HEK293 (cell line): ENCODE results near the gene C1orf52.

Experiments used
- BCL11A ChIP-seq: fragments of 450-650 bp; formaldehyde crosslinking; IDR thresholded peaks from 2 replicates; pipeline ENCODE4 v1.5.1; 2016; ENCODE audit warnings: low read depth, missing biosample characterization, missing genetic modification characterization
- BCL11B ChIP-seq: fragments of 450-650 bp; formaldehyde crosslinking; IDR thresholded peaks from 2 replicates; pipeline ENCODE4 v1.5.1; 2016; ENCODE audit warnings: low read depth, missing biosample characterization, missing genetic modification characterization
- HOXC10 ChIP-seq: sonication (generic); formaldehyde crosslinking; IDR thresholded peaks from 2 replicates; pipeline ENCODE4 v1.8.1; 2023; ENCODE audit warnings: mild to moderate bottlenecking, missing genetic modification reagents
- KLF8 ChIP-seq: fragments of 450-650 bp; formaldehyde crosslinking; IDR thresholded peaks from 2 replicates; pipeline ENCODE4 v1.5.1; 2016; ENCODE audit warnings: missing biosample characterization, missing genetic modification characterization
- OVOL3 ChIP-seq: fragments of 450-650 bp; formaldehyde crosslinking; IDR thresholded peaks from 2 replicates; pipeline ENCODE4 v1.5.1; 2016; ENCODE audit warnings: missing biosample characterization, missing genetic modification characterization
- SP2 ChIP-seq: fragments of 450-650 bp; formaldehyde crosslinking; IDR thresholded peaks from 2 replicates; pipeline ENCODE4 v1.5.1; 2016; ENCODE audit warnings: missing biosample characterization, missing genetic modification characterization
- YY2 ChIP-seq: fragments of 450-650 bp; formaldehyde crosslinking; IDR thresholded peaks from 2 replicates; pipeline ENCODE4 v1.5.1; 2016; ENCODE audit warnings: missing biosample characterization, missing genetic modification characterization
- ZBTB8A ChIP-seq: fragments of 450-650 bp; formaldehyde crosslinking; IDR thresholded peaks from 2 replicates; pipeline ENCODE4 v1.5.1; 2016; ENCODE audit warnings: missing biosample characterization, missing genetic modification characterization
- ZNF140 ChIP-seq: fragments of 450-650 bp; formaldehyde crosslinking; IDR thresholded peaks from 2 replicates; pipeline ENCODE4 v1.5.1; 2016; ENCODE audit warnings: missing biosample characterization, missing genetic modification characterization
- ZNF24 ChIP-seq: fragments of 450-650 bp; formaldehyde crosslinking; IDR thresholded peaks from 2 replicates; pipeline ENCODE4 v1.5.1; 2016; ENCODE audit warnings: missing biosample characterization, missing genetic modification characterization
- ZNF274 ChIP-seq, 2 experiments: fragments of 200-500 bp in 1 of 2; fragments of 450-650 bp in 1 of 2; sonication (Bioruptor generic) in 1 of 2; formaldehyde crosslinking in 1 of 2; IDR thresholded peaks; 2 replicates each; pipeline versions ENCODE4 v1.5.1 to v1.6.1; 2014 to 2016; ENCODE audit warnings: borderline replicate concordance in 1 of 2, inconsistent platforms in 1 of 2, low read length in 1 of 2, missing biosample characterization in 1 of 2, missing genetic modification characterization in 1 of 2
- ZNF335 ChIP-seq: fragments of 450-650 bp; formaldehyde crosslinking; conservative IDR thresholded peaks from 2 replicates; pipeline ENCODE4 v1.5.1; 2016; ENCODE audit warnings: missing biosample characterization, missing genetic modification characterization
- ZNF354C ChIP-seq: fragments of 450-650 bp; formaldehyde crosslinking; IDR thresholded peaks from 2 replicates; pipeline ENCODE4 v1.5.1; 2016; ENCODE audit warnings: missing biosample characterization, missing genetic modification characterization, low read depth, borderline replicate concordance
- ZNF37A ChIP-seq: fragments of 450-650 bp; IDR thresholded peaks from 2 replicates; pipeline ENCODE4 v1.5.1; 2018; ENCODE audit warnings: missing biosample characterization, missing genetic modification characterization
- ZNF433 ChIP-seq: fragments of 450-650 bp; formaldehyde crosslinking; IDR thresholded peaks from 2 replicates; pipeline ENCODE4 v1.5.1; 2016; ENCODE audit warnings: missing biosample characterization, missing genetic modification characterization, low read depth
- ZNF501 ChIP-seq: fragments of 450-650 bp; formaldehyde crosslinking; IDR thresholded peaks from 2 replicates; pipeline ENCODE4 v1.5.1; 2016; ENCODE audit warnings: missing biosample characterization, missing genetic modification characterization
- ZNF529 ChIP-seq: fragments of 450-650 bp; formaldehyde crosslinking; IDR thresholded peaks from 2 replicates; pipeline ENCODE4 v1.5.1; 2017; ENCODE audit warnings: missing genetic modification characterization, missing biosample characterization; ENCODE audit not compliant: insufficient replicate concordance
- ZNF548 ChIP-seq: fragments of 450-650 bp; formaldehyde crosslinking; IDR thresholded peaks from 2 replicates; pipeline ENCODE4 v1.5.1; 2016; ENCODE audit warnings: missing biosample characterization, missing genetic modification characterization
- ZNF571 ChIP-seq: fragments of 450-650 bp; formaldehyde crosslinking; IDR thresholded peaks from 2 replicates; pipeline ENCODE4 v1.5.0; 2017; ENCODE audit warnings: missing biosample characterization, missing genetic modification characterization
- ZNF600 ChIP-seq: fragments of 450-650 bp; formaldehyde crosslinking; IDR thresholded peaks from 2 replicates; pipeline ENCODE4 v1.5.1; 2016; ENCODE audit warnings: missing biosample characterization, missing genetic modification characterization
- ZNF629 ChIP-seq: fragments of 450-650 bp; formaldehyde crosslinking; IDR thresholded peaks from 2 replicates; pipeline ENCODE4 v1.5.1; 2017; ENCODE audit warnings: missing biosample characterization, missing genetic modification characterization
- ZNF654 ChIP-seq: fragments of 450-650 bp; formaldehyde crosslinking; IDR thresholded peaks from 2 replicates; pipeline ENCODE4 v1.5.1; 2016; ENCODE audit warnings: low read depth, missing biosample characterization, missing genetic modification characterization
- ZNF664 ChIP-seq: fragments of 450-650 bp; formaldehyde crosslinking; IDR thresholded peaks from 2 replicates; pipeline ENCODE4 v1.5.1; 2016; ENCODE audit warnings: missing biosample characterization, missing genetic modification characterization
- ZNF785 ChIP-seq: fragments of 450-650 bp; formaldehyde crosslinking; IDR thresholded peaks from 2 replicates; pipeline ENCODE4 v1.5.1; 2016; ENCODE audit warnings: missing biosample characterization, missing genetic modification characterization
- ZNF791 ChIP-seq: fragments of 450-650 bp; formaldehyde crosslinking; IDR thresholded peaks from 2 replicates; pipeline ENCODE4 v1.5.1; 2016; ENCODE audit warnings: missing biosample characterization, missing genetic modification characterization
- ZNF792 ChIP-seq: fragments of 450-650 bp; formaldehyde crosslinking; IDR thresholded peaks from 2 replicates; pipeline ENCODE4 v1.5.1; 2016; ENCODE audit warnings: missing biosample characterization, missing genetic modification characterization
- ZXDB ChIP-seq: fragments of 450-650 bp; formaldehyde crosslinking; IDR thresholded peaks from 2 replicates; pipeline ENCODE4 v1.5.1; 2016; ENCODE audit warnings: missing biosample characterization, missing genetic modification characterization
- TF ChIP-seq, protein P1 (sequence below): fragments of 450-650 bp; formaldehyde crosslinking; IDR thresholded peaks from 2 replicates; pipeline ENCODE4 v1.5.1; 2016; ENCODE audit warnings: missing biosample characterization, missing genetic modification characterization
- TF ChIP-seq, protein P2 (sequence below): fragments of 450-650 bp; formaldehyde crosslinking; IDR thresholded peaks from 2 replicates; pipeline ENCODE4 v1.5.1; 2016; ENCODE audit warnings: missing biosample characterization, missing genetic modification characterization
- TF ChIP-seq, protein P3 (sequence below): fragments of 450-650 bp; formaldehyde crosslinking; IDR thresholded peaks from 2 replicates; pipeline ENCODE4 v1.5.1; 2016; ENCODE audit warnings: missing biosample characterization, missing genetic modification characterization
- TF ChIP-seq, protein P4 (sequence below): fragments of 450-650 bp; formaldehyde crosslinking; IDR thresholded peaks from 2 replicates; pipeline ENCODE4 v1.5.1; 2017; ENCODE audit warnings: missing biosample characterization, missing genetic modification characterization

Gene C1orf52

DNA sequence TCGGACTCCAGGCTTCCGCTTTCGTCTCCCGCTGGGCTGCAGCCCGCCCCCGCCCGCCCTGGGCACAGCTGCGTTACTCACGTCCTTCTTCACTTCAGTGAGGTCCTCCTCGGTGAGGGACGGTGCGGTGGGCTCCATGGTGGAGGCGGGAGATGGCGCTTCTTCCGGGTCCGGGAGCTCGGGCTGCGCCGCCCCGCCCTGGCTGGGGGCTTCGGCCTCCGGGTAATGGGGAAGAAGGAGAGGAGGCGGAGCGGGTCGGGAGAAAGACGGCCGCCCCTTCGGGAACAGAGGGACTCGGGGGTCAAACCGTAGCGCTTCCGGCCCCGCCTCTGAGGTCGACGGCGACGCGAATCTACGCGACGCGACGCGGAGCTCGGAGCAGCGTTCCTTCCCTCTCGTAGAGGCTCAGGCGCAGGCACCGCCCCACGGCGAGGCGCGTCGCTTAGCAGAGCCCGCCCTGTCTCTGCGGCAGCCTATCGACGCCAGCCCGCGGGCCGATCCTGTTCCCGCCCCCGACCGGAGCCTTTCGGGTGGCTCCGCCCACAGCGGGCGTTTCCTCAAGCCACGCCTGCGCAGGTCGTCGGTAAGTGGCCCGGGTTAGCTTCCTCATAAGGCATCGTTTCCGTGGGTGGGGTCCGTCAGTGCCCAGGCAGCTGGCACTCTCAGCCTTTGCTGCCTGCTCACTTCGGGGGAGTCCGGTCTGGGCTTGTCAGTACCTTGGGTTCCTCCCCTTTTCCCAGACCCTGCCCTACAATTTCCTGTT, 16.9 kb upstream of the C1orf52 start, which contains the start of gene BCL10 (continued):
- TF ChIP-seq ZNF664 (tag by site-specific recombination) (no peak), BCL11B (no peak), ZNF433 (tag by site-specific recombination) (no peak), ZNF37A (tag by site-specific recombination) (no peak), ZNF274 (IDR thresholded peaks at IDR 0.05; ENCODE audit: low read length) (no peak), ZNF274 (tag by site-specific recombination; IDR thresholded peaks at IDR 0.05; ENCODE audit: borderline replicate concordance) (no peak), ZBTB8A (tag by site-specific recombination) (peak; percentile 87), ZNF140 (tag by site-specific recombination) (no peak), YY2 (0 out of 2 replicates have a peak, but pooled peaks have one; percentile 61), ZNF792 (tag by site-specific recombination) (no peak), OVOL3 (tag by site-specific recombination) (no peak), ZNF791 (no peak), ZNF354C (tag by site-specific recombination) (no peak), BCL11A (tag by site-specific recombination) (no peak), ZNF654 (tag by site-specific recombination) (no peak), ZNF571 (tag by site-specific recombination) (no peak), KLF8 (peak; percentile 71; the same call in 1 of the 2 replicates), ZNF529 (no peak), ZNF548 (tag by site-specific recombination) (no peak), ZNF24 (peak; percentile 74; the same call in 1 of the 2 replicates), ZNF600 (tag by site-specific recombination) (peak; percentile 65), ZNF501 (tag by site-specific recombination) (no peak; the same call in none of the 2 replicates), ZNF629 (tag by site-specific recombination) (peak; percentile 81), SP2 (tag by site-specific recombination) (peak; percentile 97), ZXDB (tag by site-specific recombination) (peak; percentile 76), ZNF335 (tag by site-specific recombination) (peak; percentile 45; the same call in 1 of the 2 replicates), ZNF785 (tag by site-specific recombination) (no peak), HOXC10 (no peak)
- TF ChIP-seq, protein P1, sequence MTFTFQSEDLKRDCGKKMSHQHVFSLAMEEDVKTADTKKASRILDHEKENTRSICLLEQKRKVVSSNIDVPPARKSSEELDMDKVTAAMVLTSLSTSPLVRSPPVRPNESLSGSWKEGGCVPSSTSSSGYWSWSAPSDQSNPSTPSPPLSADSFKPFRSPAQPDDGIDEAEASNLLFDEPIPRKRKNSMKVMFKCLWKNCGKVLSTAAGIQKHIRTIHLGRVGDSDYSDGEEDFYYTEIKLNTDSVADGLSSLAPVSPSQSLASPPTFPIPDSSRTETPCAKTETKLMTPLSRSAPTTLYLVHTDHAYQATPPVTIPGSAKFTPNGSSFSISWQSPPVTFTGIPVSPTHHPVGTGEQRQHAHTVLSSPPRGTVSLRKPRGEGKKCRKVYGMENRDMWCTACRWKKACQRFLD (tag by site-specific recombination) = no peak
- TF ChIP-seq, protein P2, sequence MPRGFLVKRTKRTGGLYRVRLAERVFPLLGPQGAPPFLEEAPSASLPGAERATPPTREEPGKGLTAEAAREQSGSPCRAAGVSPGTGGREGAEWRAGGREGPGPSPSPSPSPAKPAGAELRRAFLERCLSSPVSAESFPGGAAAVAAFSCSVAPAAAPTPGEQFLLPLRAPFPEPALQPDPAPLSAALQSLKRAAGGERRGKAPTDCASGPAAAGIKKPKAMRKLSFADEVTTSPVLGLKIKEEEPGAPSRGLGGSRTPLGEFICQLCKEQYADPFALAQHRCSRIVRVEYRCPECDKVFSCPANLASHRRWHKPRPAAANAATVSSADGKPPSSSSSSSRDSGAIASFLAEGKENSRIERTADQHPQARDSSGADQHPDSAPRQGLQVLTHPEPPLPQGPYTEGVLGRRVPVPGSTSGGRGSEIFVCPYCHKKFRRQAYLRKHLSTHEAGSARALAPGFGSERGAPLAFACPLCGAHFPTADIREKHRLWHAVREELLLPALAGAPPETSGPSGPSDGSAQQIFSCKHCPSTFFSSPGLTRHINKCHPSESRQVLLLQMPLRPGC (tag by site-specific recombination) = no peak
- TF ChIP-seq, protein P3, sequence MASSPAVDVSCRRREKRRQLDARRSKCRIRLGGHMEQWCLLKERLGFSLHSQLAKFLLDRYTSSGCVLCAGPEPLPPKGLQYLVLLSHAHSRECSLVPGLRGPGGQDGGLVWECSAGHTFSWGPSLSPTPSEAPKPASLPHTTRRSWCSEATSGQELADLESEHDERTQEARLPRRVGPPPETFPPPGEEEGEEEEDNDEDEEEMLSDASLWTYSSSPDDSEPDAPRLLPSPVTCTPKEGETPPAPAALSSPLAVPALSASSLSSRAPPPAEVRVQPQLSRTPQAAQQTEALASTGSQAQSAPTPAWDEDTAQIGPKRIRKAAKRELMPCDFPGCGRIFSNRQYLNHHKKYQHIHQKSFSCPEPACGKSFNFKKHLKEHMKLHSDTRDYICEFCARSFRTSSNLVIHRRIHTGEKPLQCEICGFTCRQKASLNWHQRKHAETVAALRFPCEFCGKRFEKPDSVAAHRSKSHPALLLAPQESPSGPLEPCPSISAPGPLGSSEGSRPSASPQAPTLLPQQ (tag by site-specific recombination) = peak; percentile 65
- TF ChIP-seq, protein P4, sequence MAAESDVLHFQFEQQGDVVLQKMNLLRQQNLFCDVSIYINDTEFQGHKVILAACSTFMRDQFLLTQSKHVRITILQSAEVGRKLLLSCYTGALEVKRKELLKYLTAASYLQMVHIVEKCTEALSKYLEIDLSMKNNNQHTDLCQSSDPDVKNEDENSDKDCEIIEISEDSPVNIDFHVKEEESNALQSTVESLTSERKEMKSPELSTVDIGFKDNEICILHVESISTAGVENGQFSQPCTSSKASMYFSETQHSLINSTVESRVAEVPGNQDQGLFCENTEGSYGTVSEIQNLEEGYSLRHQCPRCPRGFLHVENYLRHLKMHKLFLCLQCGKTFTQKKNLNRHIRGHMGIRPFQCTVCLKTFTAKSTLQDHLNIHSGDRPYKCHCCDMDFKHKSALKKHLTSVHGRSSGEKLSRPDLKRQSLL (tag by site-specific recombination) = peak; percentile 48; the same call in 1 of the 2 replicates
